ENCODE results near the gene KRT20.

KRT20 gene

DNA sequence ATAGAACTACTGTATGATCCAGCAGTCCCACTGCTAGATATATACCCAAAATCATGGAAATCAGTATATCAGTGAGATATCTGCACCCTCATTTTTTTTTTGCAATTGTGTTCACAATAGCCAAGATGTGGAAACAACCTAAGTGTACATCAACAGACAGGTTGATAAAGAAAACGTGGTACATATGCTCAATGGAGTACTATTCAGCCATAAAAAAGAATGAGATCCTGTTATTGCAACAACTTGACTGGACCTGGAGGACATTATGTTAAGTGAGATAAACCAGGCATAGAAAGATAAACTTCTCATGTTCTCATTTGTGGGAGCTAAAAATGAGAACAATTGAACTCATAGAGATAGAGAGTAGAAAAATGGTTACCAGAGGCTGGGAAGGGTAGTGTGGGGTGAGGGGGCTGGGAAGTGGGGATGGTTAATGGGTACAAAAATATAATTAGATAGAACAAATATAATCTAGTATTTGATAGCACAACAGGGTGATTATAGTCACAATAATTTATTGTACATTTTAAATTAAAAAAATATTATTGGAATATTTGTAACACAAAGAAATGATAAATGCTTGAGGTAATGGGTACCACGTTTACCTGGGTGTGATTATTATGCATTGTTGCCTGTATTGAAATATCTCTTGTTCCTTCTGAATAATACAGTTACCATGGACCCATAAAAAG, 54.8 kb downstream of the KRT20 start:
- Histone ChIP-seq H3F3A (ENCODE audit: low read depth) (peaks cover 17% of the 10 kb centered on the region), H3K4me1 (ENCODE audit: insufficient read depth, low read length, poor library complexity, severe bottlenecking) (peaks cover 32% of the 10 kb centered on the region), H3K9me3 (ENCODE audit: insufficient read depth, low read depth, low read length) (no peaks in the 10 kb centered on the region), H3K36me3 (ENCODE audit: insufficient read depth, low read length) (no peaks in the 10 kb centered on the region), H3K9me2 (replicated peaks; ENCODE audit: low read depth, low read length) (no peaks in the 10 kb centered on the region), H3K4me2 (ENCODE audit: low read depth, low read length, poor library complexity, severe bottlenecking) (no peak overlapping the region), H4K20me1 (ENCODE audit: insufficient read depth, low read length, poor library complexity, severe bottlenecking) (no peaks in the 10 kb centered on the region), H3K79me2 (ENCODE audit: insufficient read depth, low read length) (peaks cover 4% of the 10 kb centered on the region; the same call in 1 of the 2 replicates), H2AFZ (ENCODE audit: low read length) (no peak overlapping the region), H3K9ac (ENCODE audit: low read depth, low read length, poor library complexity, severe bottlenecking) (no peak overlapping the region), H3K4me3 (ENCODE audit: low read length, poor library complexity, severe bottlenecking) (no peak overlapping the region), H3K27me3 (ENCODE audit: insufficient read depth, low read length, poor library complexity, severe bottlenecking) (peaks cover 7% of the 10 kb centered on the region)
- TF ChIP-seq EZH2phosphoT487 (IDR thresholded peaks at IDR 0.05; ENCODE audit: borderline replicate concordance), result no peak
- TF ChIP-seq, protein P1, sequence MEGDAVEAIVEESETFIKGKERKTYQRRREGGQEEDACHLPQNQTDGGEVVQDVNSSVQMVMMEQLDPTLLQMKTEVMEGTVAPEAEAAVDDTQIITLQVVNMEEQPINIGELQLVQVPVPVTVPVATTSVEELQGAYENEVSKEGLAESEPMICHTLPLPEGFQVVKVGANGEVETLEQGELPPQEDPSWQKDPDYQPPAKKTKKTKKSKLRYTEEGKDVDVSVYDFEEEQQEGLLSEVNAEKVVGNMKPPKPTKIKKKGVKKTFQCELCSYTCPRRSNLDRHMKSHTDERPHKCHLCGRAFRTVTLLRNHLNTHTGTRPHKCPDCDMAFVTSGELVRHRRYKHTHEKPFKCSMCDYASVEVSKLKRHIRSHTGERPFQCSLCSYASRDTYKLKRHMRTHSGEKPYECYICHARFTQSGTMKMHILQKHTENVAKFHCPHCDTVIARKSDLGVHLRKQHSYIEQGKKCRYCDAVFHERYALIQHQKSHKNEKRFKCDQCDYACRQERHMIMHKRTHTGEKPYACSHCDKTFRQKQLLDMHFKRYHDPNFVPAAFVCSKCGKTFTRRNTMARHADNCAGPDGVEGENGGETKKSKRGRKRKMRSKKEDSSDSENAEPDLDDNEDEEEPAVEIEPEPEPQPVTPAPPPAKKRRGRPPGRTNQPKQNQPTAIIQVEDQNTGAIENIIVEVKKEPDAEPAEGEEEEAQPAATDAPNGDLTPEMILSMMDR (conservative IDR thresholded peaks at IDR 0.05; ENCODE audit: low read length), result no peak

DNA sequence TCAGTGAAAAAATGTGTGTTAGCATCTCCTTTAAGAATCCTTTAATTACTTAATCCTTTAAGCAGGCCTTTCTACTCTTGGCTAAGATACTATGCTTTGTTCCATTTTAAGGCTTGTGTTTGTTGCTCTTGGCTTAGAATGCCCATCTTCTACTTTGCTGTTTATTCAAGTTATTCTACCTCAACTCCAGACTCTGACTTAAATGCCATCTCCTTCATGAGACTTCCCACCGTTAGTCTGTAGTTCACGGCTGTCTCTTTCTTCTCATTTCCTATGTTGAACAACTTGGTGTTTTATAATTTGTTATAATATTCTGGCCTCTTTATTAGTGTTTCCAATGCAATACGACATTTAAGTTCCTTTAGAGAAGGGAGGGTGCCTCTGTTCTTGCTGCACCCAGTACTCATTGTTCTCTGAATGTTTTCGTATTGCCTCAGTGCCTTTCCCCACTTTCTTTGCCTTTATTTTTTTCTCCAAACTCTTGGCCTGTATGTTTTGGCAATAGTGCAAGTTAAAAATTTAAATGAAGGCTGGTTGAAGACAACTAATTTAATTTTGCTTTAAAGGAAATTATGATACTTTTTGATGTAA, 56.5 kb downstream of the KRT20 start:
- Histone ChIP-seq H3K4me2 (ENCODE audit: low read depth, low read length, poor library complexity, severe bottlenecking) (peak overlapping the region; percentile 56), H3K9me3 (ENCODE audit: insufficient read depth, low read depth, low read length) (no peaks in the 10 kb centered on the region), H3K36me3 (ENCODE audit: insufficient read depth, low read length) (no peaks in the 10 kb centered on the region), H3K79me2 (ENCODE audit: insufficient read depth, low read length) (peaks cover 4% of the 10 kb centered on the region; the same call in 1 of the 2 replicates), H3K9ac (ENCODE audit: low read depth, low read length, poor library complexity, severe bottlenecking) (peak overlapping the region; percentile 49), H3K27me3 (ENCODE audit: insufficient read depth, low read length, poor library complexity, severe bottlenecking) (peaks cover 21% of the 10 kb centered on the region), H4K20me1 (ENCODE audit: insufficient read depth, low read length, poor library complexity, severe bottlenecking) (no peaks in the 10 kb centered on the region), H3K9me2 (replicated peaks; ENCODE audit: low read depth, low read length) (no peaks in the 10 kb centered on the region), H3F3A (ENCODE audit: low read depth) (peaks cover 17% of the 10 kb centered on the region), H2AFZ (ENCODE audit: low read length) (peak overlapping the region; percentile 72; the same call in 1 of the 2 replicates), H3K4me1 (ENCODE audit: insufficient read depth, low read length, poor library complexity, severe bottlenecking) (peaks cover 36% of the 10 kb centered on the region), H3K4me3 (ENCODE audit: low read length, poor library complexity, severe bottlenecking) (peak overlapping the region; percentile 64)
- TF ChIP-seq, protein P1 (conservative IDR thresholded peaks at IDR 0.05; ENCODE audit: low read length), result no peak
- no peak for TF ChIP-seq EZH2phosphoT487 (IDR thresholded peaks at IDR 0.05; ENCODE audit: borderline replicate concordance)

GRCh38 chr17:40827746-40828453, 57.1 kb downstream of the KRT20 start:
- Histone ChIP-seq H3K79me2 (ENCODE audit: insufficient read depth, low read length) (peaks cover 4% of the 10 kb centered on the region; the same call in 1 of the 2 replicates), H2AFZ (ENCODE audit: low read length) (peak overlapping the region; percentile 72), H3F3A (ENCODE audit: low read depth) (peaks cover 17% of the 10 kb centered on the region), H3K9me3 (ENCODE audit: insufficient read depth, low read depth, low read length) (no peaks in the 10 kb centered on the region), H3K9ac (ENCODE audit: low read depth, low read length, poor library complexity, severe bottlenecking) (peak overlapping the region; percentile 49), H3K27me3 (ENCODE audit: insufficient read depth, low read length, poor library complexity, severe bottlenecking) (peaks cover 27% of the 10 kb centered on the region), H3K4me2 (ENCODE audit: low read depth, low read length, poor library complexity, severe bottlenecking) (peak overlapping the region; percentile 56), H3K36me3 (ENCODE audit: insufficient read depth, low read length) (no peaks in the 10 kb centered on the region), H3K4me1 (ENCODE audit: insufficient read depth, low read length, poor library complexity, severe bottlenecking) (peaks cover 30% of the 10 kb centered on the region), H4K20me1 (ENCODE audit: insufficient read depth, low read length, poor library complexity, severe bottlenecking) (no peaks in the 10 kb centered on the region), H3K4me3 (ENCODE audit: low read length, poor library complexity, severe bottlenecking) (peak overlapping the region; percentile 64), H3K9me2 (replicated peaks; ENCODE audit: low read depth, low read length) (no peaks in the 10 kb centered on the region)
- TF ChIP-seq, protein P1 (conservative IDR thresholded peaks at IDR 0.05; ENCODE audit: low read length), result no peak
- no peak for TF ChIP-seq EZH2phosphoT487 (IDR thresholded peaks at IDR 0.05; ENCODE audit: borderline replicate concordance)
